Endothelial cell of umbilical vein (primary cell): Measurements from ENCODE around the gene UBE2Q2. TPM values are rescaled to one million over a fixed set of nuclear protein-coding genes. Genes with fewer than 3 reads are reported as not detected.

ENCODE experiments used
- BruUV-seq: library from RNA; stranded (reverse); fragments of 400-500 nt; replicated peaks from 2 replicates; lab custom pipeline; 2021; lab: Mats Ljungman, UMichigan
- CTCF ChIA-PET: fragments of 300-600, 350-600 bp; sonication (Branson Sonifier 250); formaldehyde crosslinking; loops from one replicate; lab custom pipeline; 2021; ENCODE audit warnings: antibody characterized with exemption, inconsistent platforms; lab: Charles Lee
- POLR2A ChIA-PET: fragments of 300-600, 350-600 bp; sonication (Branson Sonifier 250); formaldehyde crosslinking; loops from one replicate; lab custom pipeline; 2021; ENCODE audit warnings: antibody characterized with exemption, inconsistent platforms; lab: Charles Lee
- DNase-seq: peaks from one replicate; pipeline ENCODE4 v3.0.0-alpha.2; 2011; ENCODE audit warnings: low read depth, low spot score
- FAIRE-seq: peaks from 2 replicates; lab custom pipeline; 2011; peaks lifted over from hg19 to GRCh38; lab: Jason Lieb, UNC
- H2AFZ ChIP-seq: 2 replicates; pipeline ENCODE4 v1.6.0; 2012; ENCODE audit warnings: low read depth, low read length, control low read depth, inconsistent platforms
- H3K27ac ChIP-seq: 2 replicates; pipeline ENCODE4 v1.5.1; 2011; ENCODE audit warnings: low read depth, mild to moderate bottlenecking, control low read depth, low read length, moderate library complexity; ENCODE audit not compliant: insufficient read depth
- H3K27me3 ChIP-seq, 2 experiments: 2 replicates each; pipeline versions ENCODE4 v1.6.0 to v1.6.1; 2011; ENCODE audit warnings: low read length in 2 of 2, mixed read lengths in 1 of 2; ENCODE audit not compliant: control insufficient read depth in 2 of 2, insufficient read depth in 2 of 2
- H3K36me3 ChIP-seq, 2 experiments: 2 replicates in 1 of 2; 3 replicates in 1 of 2; pipeline ENCODE4 v1.5.1; 2011; ENCODE audit warnings: low read length in 2 of 2, mild to moderate bottlenecking in 1 of 2, moderate library complexity in 1 of 2; ENCODE audit not compliant: control insufficient read depth in 2 of 2, insufficient read depth in 2 of 2; ENCODE audit errors: extremely low read depth in 1 of 2
- H3K4me1 ChIP-seq: 3 replicates; pipeline ENCODE4 v1.5.1; 2011; ENCODE audit warnings: mild to moderate bottlenecking, low read length; ENCODE audit not compliant: control insufficient read depth, insufficient read depth; ENCODE audit errors: extremely low read depth
- H3K4me2 ChIP-seq: 2 replicates; pipeline ENCODE4 v1.6.1; 2011; ENCODE audit warnings: low read length, control low read depth, mixed read lengths; ENCODE audit not compliant: insufficient read depth
- H3K4me3 ChIP-seq, 3 experiments: fragments of 200-600 bp in 1 of 3; sonication (generic), shearing (Covaris generic) in 1 of 3; replicated peaks in 1 of 3; 2 replicates each; pipeline ENCODE4 v1.5.1; 2011 to 2016; ENCODE audit warnings: control low read depth in 3 of 3, low read length in 3 of 3, mild to moderate bottlenecking in 2 of 3, inconsistent platforms in 1 of 3, low read depth in 1 of 3, moderate library complexity in 1 of 3; ENCODE audit not compliant: insufficient read depth in 1 of 3
- H3K79me2 ChIP-seq: 2 replicates; pipeline ENCODE4 v1.6.0; 2012; ENCODE audit warnings: low read length, inconsistent platforms; ENCODE audit not compliant: control insufficient read depth, insufficient read depth
- H3K9ac ChIP-seq: replicated peaks from 2 replicates; pipeline ENCODE3; 2011; ENCODE audit warnings: low read length, control low read depth; ENCODE audit not compliant: insufficient read depth; ENCODE audit errors: extremely low read depth
- H3K9me1 ChIP-seq: replicated peaks from 3 replicates; pipeline ENCODE4 v1.6.0; 2011; ENCODE audit warnings: mild to moderate bottlenecking, low read length; ENCODE audit not compliant: control insufficient read depth, insufficient read depth; ENCODE audit errors: extremely low read depth
- H3K9me3 ChIP-seq: replicated peaks from 2 replicates; pipeline ENCODE4 v1.5.1; 2012; ENCODE audit warnings: low read length, inconsistent platforms; ENCODE audit not compliant: control insufficient read depth, insufficient read depth
- H4K20me1 ChIP-seq: replicated peaks from 2 replicates; pipeline ENCODE3; 2011; ENCODE audit warnings: mild to moderate bottlenecking, low read length; ENCODE audit not compliant: control insufficient read depth, insufficient read depth; ENCODE audit errors: extremely low read depth
- EZH2 ChIP-seq: IDR thresholded peaks from 2 replicates; pipeline ENCODE4 v1.6.1; 2012; ENCODE audit warnings: borderline replicate concordance, low read depth, mild to moderate bottlenecking, moderate library complexity, low read length, inconsistent platforms; ENCODE audit not compliant: severe bottlenecking
- FOS ChIP-seq: IDR thresholded peaks from 2 replicates; pipeline ENCODE4 v1.6.1; 2011; ENCODE audit warnings: mild to moderate bottlenecking, low read length, moderate library complexity, borderline replicate concordance; ENCODE audit not compliant: insufficient read depth
- GATA2 ChIP-seq: IDR thresholded peaks from 2 replicates; pipeline ENCODE4 v1.7.0; 2011; ENCODE audit warnings: low read depth, mild to moderate bottlenecking, moderate library complexity, mixed read lengths, low read length; ENCODE audit not compliant: insufficient read length, insufficient read depth
- JUN ChIP-seq: IDR thresholded peaks from 2 replicates; pipeline ENCODE4 v1.6.1; 2011; ENCODE audit warnings: borderline replicate concordance, low read depth; ENCODE audit not compliant: insufficient read length, insufficient read depth
- MYC ChIP-seq: IDR thresholded peaks from one replicate; pipeline ENCODE4 v1.6.1; 2011; ENCODE audit warnings: mild to moderate bottlenecking, low read depth, low read length
- POLR2A ChIP-seq: IDR thresholded peaks from 2 replicates; pipeline ENCODE4 v1.6.1; 2012; ENCODE audit warnings: low read depth, mild to moderate bottlenecking, control low read depth, low read length
- POLR2AphosphoS5 ChIP-seq: IDR thresholded peaks from 2 replicates; pipeline ENCODE4 v1.6.1; 2012; ENCODE audit warnings: low read depth, mild to moderate bottlenecking, control low read depth, low read length, moderate library complexity; ENCODE audit not compliant: insufficient read depth
- dilution Hi-C: fragments of 300-500 bp; cut with MboI; formaldehyde crosslinking; loops from one replicate; pipeline ENCODE4 v1.15.0; 2019; ENCODE audit warnings: low sequenced_read_pairs; ENCODE audit not compliant: extremely low pct_ligation_motif_present
- intact Hi-C: fragments of 100-400 bp; cut with micrococcal nuclease; formaldehyde crosslinking; loops from one replicate; pipeline ENCODE4 v1.10.0; 2022
- polyA plus RNA-seq, 4 experiments: library from polyadenylated mRNA; depleted of rRNA in 3 of 4; stranded (reverse) in 3 of 4; unstranded in 1 of 4; fragments of >200 nt; gene quantifications; 2 replicates each; pipeline versions ENCODE4 v1.2.1 to v1.2.3, GENCODE V29; 2011 to 2012; ENCODE audit warnings: missing spikeins in 1 of 4
- total RNA-seq: library from RNA; stranded (reverse); gene quantifications from 2 replicates; pipeline ENCODE4 v1.2.3, GENCODE V29; 2021
- TF ChIP-seq, protein P1 (sequence below), 2 donors: IDR thresholded peaks; 1 replicate in 1 of 2; 2 replicates in 1 of 2; pipeline ENCODE4 v1.5.1; 2011; ENCODE audit warnings: low read length in 2 of 2, mild to moderate bottlenecking in 2 of 2, moderate library complexity in 2 of 2, control low read depth in 1 of 2, inconsistent platforms in 1 of 2, low read depth in 1 of 2; ENCODE audit not compliant: insufficient read depth in 1 of 2; ENCODE audit errors: extremely low read depth in 1 of 2
- TF ChIP-seq, protein P2 (sequence below): IDR thresholded peaks from 2 replicates; pipeline ENCODE4 v1.6.1; 2011; ENCODE audit not compliant: insufficient read depth, insufficient read length

UBE2Q2 gene
- total and polyA plus RNA-seq, 2 donors (not counting 3 experiments of a cell fraction or from before 2014, with no cell fraction given): 12.9 to 32.8 TPM

DNA sequence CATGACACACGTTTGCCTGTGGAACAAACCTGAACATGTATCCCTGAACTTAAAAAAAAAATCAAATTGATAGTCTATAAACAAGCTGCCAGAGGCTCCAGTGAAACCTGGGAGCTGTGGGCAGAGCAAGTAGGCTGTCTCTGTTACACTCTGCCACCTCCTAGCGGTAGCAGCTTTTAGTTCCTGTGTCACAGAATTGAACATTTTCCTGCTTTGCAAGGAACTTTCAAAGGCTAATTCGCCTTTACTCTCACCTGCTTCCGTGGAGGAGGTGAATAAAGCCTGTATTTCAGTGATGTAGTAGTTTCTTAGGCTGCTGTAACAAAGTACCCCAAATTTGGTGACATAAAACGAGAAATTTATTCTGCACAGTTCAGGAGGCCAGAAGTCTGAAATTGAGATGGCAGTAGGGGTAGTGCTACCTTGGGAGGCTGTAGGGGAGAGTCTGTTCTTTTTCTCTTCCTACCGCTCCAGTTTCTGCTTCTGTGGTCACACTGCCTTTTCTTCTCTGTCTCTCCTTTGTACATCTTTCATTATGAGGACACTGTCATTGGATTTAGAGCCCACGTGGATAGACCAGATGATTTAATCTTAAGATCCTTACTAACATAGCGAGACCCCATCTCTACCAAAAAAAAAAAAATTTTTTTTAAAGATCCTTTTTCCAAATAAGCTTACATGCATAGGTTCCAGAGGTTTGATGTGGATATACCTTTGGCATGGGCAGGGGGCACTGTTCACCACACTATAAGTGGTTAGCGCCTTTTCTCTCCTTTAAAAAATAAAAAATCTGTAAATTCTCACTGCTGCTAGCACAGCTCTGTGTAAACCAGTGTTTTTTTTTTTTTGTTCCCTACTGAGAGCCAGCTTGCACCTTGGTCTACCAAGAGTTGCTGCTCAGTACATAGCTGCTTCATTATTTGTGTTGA lies 85.7 kb downstream of the UBE2Q2 start:
- no peaks in the 10 kb centered on the region for H4K20me1 ChIP-seq
- H3K79me2 ChIP-seq: peaks cover 29% of the 10 kb centered on the region
- CTCF ChIA-PET: interaction anchor here (0.6 to 3.1 kb wide), 7 partner anchors 11 to 243 kb away, joined by 3 to 16 read pairs (median 4); no protein-coding TSS in a partner anchor
- H3K9me3 ChIP-seq: no peaks in the 10 kb centered on the region
- no peak overlapping the region for H3K27ac ChIP-seq
- no peak for TF ChIP-seq POLR2A
- TF ChIP-seq, protein P1, sequence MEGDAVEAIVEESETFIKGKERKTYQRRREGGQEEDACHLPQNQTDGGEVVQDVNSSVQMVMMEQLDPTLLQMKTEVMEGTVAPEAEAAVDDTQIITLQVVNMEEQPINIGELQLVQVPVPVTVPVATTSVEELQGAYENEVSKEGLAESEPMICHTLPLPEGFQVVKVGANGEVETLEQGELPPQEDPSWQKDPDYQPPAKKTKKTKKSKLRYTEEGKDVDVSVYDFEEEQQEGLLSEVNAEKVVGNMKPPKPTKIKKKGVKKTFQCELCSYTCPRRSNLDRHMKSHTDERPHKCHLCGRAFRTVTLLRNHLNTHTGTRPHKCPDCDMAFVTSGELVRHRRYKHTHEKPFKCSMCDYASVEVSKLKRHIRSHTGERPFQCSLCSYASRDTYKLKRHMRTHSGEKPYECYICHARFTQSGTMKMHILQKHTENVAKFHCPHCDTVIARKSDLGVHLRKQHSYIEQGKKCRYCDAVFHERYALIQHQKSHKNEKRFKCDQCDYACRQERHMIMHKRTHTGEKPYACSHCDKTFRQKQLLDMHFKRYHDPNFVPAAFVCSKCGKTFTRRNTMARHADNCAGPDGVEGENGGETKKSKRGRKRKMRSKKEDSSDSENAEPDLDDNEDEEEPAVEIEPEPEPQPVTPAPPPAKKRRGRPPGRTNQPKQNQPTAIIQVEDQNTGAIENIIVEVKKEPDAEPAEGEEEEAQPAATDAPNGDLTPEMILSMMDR (IDR thresholded peaks at IDR 0.05; ENCODE audit: extremely low read depth in 1 of 2, insufficient read depth in 1 of 2, low read depth in 1 of 2, low read length in 2 of 2): no peak
- TF ChIP-seq MYC: no peak
- TF ChIP-seq FOS: no peak
- TF ChIP-seq JUN: no peak
- no peak for TF ChIP-seq POLR2AphosphoS5
- TF ChIP-seq EZH2: no peak
- TF ChIP-seq, protein P2, sequence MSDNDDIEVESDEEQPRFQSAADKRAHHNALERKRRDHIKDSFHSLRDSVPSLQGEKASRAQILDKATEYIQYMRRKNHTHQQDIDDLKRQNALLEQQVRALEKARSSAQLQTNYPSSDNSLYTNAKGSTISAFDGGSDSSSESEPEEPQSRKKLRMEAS: no peak
- no peak for TF ChIP-seq GATA2
- DNase-seq (no peak), FAIRE-seq (no peak)
- peaks cover 13% of the 10 kb centered on the region for H3K4me1 ChIP-seq
- peaks cover 5 to 8% of the 10 kb centered on the region in 2 experiments for H3K36me3 ChIP-seq
- H2AFZ ChIP-seq: no peak overlapping the region
- BruUV-seq: no TSS peak
- POLR2A ChIA-PET: no interaction called here
- H3K9ac ChIP-seq: no peak overlapping the region
- H3K4me3 ChIP-seq: no peak overlapping the region
- dilution Hi-C loops (no loop called here), intact Hi-C loops (loop anchor here (10.0 kb wide), 1 partner anchor 216 kb away; no protein-coding TSS in a partner anchor)
- no peaks in the 10 kb centered on the region for H3K27me3 ChIP-seq
- no peak overlapping the region for H3K4me2 ChIP-seq
- no peaks in the 10 kb centered on the region for H3K9me1 ChIP-seq
